HEK293 (cell line): Measurements from ENCODE around the gene SLC29A3.

Experiments used
- PRDM1 ChIP-seq: fragments of 450-650 bp; formaldehyde crosslinking; IDR thresholded peaks from 2 replicates; pipeline ENCODE4; 2016; ENCODE audit warnings: missing biosample characterization, missing genetic modification characterization
- SP2 ChIP-seq: fragments of 450-650 bp; formaldehyde crosslinking; IDR thresholded peaks from 2 replicates; pipeline ENCODE4 v1.5.1; 2016; ENCODE audit warnings: missing biosample characterization, missing genetic modification characterization
- TCF7L2 ChIP-seq: IDR thresholded peaks from 2 replicates; pipeline ENCODE4 v1.6.1; 2011; ENCODE audit warnings: low read depth, mild to moderate bottlenecking, inconsistent platforms, low read length, moderate library complexity, borderline replicate concordance
- ZFP3 ChIP-seq: fragments of 450-650 bp; formaldehyde crosslinking; IDR thresholded peaks from 2 replicates; pipeline ENCODE4 v1.5.1; 2016; ENCODE audit warnings: low read depth, missing biosample characterization, missing genetic modification characterization
- ZNF10 ChIP-seq: fragments of 450-650 bp; formaldehyde crosslinking; IDR thresholded peaks from 2 replicates; pipeline ENCODE4 v1.5.1; 2017; ENCODE audit warnings: missing biosample characterization, missing genetic modification characterization
- ZNF24 ChIP-seq: fragments of 450-650 bp; formaldehyde crosslinking; IDR thresholded peaks from 2 replicates; pipeline ENCODE4 v1.5.1; 2016; ENCODE audit warnings: missing biosample characterization, missing genetic modification characterization
- ZNF302 ChIP-seq: fragments of 450-650 bp; formaldehyde crosslinking; IDR thresholded peaks from 2 replicates; pipeline ENCODE4 v1.5.1; 2016; ENCODE audit warnings: missing biosample characterization, missing genetic modification characterization, low read depth
- TF ChIP-seq, protein P1 (sequence below): fragments of 450-650 bp; formaldehyde crosslinking; IDR thresholded peaks from 2 replicates; pipeline ENCODE4 v1.5.1; 2016; ENCODE audit warnings: missing biosample characterization, missing genetic modification characterization
- TF ChIP-seq, protein P2 (sequence below): fragments of 450-650 bp; formaldehyde crosslinking; IDR thresholded peaks from 2 replicates; pipeline ENCODE4 v1.5.1; 2016; ENCODE audit warnings: missing biosample characterization, missing genetic modification characterization
- TF ChIP-seq, protein P3 (sequence below): fragments of 450-650 bp; IDR thresholded peaks from 2 replicates; pipeline ENCODE4 v1.5.1; 2018; ENCODE audit warnings: missing biosample characterization, missing genetic modification characterization
- TF ChIP-seq, protein P4 (sequence below): fragments of 450-650 bp; formaldehyde crosslinking; IDR thresholded peaks from 2 replicates; pipeline ENCODE4 v1.5.1; 2016; ENCODE audit warnings: missing biosample characterization, missing genetic modification characterization, borderline replicate concordance
- TF ChIP-seq, protein P5 (sequence below): fragments of 450-650 bp; formaldehyde crosslinking; conservative IDR thresholded peaks from 2 replicates; pipeline ENCODE4 v1.5.1; 2016; ENCODE audit warnings: low read depth, missing biosample characterization, missing genetic modification characterization

DNA sequence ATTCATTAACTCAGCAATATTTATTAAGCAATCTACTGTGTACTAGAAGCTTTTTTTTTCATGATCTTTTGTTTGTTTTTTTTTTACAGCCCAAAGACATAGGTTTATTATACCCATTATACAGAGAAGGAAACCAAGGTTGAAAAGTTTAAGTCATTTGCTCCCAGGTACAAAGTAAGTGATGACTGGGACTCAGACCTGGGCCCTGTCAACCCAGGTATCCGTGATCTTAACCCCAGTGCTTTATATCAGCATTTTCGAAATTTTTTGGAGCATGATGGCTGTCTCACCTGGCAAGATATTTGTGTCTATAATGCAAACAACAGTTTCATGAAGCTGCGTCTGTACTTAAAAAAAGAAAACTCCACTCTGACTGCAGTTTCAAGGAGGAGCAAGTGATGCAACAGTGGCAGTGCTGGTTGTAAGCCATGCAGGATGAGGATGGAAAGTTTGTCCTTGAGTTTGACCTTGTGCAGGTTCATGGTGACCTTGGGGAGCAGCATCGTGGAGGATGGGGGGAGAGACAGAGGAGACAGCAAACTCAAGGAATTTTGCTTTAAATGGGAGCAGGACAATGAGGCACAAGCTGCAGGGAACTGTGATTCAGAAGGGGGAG is 11.8 kb downstream of the SLC29A3 start:
- TF ChIP-seq, protein P1, sequence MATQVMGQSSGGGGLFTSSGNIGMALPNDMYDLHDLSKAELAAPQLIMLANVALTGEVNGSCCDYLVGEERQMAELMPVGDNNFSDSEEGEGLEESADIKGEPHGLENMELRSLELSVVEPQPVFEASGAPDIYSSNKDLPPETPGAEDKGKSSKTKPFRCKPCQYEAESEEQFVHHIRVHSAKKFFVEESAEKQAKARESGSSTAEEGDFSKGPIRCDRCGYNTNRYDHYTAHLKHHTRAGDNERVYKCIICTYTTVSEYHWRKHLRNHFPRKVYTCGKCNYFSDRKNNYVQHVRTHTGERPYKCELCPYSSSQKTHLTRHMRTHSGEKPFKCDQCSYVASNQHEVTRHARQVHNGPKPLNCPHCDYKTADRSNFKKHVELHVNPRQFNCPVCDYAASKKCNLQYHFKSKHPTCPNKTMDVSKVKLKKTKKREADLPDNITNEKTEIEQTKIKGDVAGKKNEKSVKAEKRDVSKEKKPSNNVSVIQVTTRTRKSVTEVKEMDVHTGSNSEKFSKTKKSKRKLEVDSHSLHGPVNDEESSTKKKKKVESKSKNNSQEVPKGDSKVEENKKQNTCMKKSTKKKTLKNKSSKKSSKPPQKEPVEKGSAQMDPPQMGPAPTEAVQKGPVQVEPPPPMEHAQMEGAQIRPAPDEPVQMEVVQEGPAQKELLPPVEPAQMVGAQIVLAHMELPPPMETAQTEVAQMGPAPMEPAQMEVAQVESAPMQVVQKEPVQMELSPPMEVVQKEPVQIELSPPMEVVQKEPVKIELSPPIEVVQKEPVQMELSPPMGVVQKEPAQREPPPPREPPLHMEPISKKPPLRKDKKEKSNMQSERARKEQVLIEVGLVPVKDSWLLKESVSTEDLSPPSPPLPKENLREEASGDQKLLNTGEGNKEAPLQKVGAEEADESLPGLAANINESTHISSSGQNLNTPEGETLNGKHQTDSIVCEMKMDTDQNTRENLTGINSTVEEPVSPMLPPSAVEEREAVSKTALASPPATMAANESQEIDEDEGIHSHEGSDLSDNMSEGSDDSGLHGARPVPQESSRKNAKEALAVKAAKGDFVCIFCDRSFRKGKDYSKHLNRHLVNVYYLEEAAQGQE: no peak
- TF ChIP-seq, protein P2, sequence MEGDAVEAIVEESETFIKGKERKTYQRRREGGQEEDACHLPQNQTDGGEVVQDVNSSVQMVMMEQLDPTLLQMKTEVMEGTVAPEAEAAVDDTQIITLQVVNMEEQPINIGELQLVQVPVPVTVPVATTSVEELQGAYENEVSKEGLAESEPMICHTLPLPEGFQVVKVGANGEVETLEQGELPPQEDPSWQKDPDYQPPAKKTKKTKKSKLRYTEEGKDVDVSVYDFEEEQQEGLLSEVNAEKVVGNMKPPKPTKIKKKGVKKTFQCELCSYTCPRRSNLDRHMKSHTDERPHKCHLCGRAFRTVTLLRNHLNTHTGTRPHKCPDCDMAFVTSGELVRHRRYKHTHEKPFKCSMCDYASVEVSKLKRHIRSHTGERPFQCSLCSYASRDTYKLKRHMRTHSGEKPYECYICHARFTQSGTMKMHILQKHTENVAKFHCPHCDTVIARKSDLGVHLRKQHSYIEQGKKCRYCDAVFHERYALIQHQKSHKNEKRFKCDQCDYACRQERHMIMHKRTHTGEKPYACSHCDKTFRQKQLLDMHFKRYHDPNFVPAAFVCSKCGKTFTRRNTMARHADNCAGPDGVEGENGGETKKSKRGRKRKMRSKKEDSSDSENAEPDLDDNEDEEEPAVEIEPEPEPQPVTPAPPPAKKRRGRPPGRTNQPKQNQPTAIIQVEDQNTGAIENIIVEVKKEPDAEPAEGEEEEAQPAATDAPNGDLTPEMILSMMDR (tag by site-specific recombination): no peak
- TF ChIP-seq, protein P3, sequence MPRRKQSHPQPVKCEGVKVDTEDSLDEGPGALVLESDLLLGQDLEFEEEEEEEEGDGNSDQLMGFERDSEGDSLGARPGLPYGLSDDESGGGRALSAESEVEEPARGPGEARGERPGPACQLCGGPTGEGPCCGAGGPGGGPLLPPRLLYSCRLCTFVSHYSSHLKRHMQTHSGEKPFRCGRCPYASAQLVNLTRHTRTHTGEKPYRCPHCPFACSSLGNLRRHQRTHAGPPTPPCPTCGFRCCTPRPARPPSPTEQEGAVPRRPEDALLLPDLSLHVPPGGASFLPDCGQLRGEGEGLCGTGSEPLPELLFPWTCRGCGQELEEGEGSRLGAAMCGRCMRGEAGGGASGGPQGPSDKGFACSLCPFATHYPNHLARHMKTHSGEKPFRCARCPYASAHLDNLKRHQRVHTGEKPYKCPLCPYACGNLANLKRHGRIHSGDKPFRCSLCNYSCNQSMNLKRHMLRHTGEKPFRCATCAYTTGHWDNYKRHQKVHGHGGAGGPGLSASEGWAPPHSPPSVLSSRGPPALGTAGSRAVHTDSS (tag by site-specific recombination): no peak
- TF ChIP-seq, protein P4, sequence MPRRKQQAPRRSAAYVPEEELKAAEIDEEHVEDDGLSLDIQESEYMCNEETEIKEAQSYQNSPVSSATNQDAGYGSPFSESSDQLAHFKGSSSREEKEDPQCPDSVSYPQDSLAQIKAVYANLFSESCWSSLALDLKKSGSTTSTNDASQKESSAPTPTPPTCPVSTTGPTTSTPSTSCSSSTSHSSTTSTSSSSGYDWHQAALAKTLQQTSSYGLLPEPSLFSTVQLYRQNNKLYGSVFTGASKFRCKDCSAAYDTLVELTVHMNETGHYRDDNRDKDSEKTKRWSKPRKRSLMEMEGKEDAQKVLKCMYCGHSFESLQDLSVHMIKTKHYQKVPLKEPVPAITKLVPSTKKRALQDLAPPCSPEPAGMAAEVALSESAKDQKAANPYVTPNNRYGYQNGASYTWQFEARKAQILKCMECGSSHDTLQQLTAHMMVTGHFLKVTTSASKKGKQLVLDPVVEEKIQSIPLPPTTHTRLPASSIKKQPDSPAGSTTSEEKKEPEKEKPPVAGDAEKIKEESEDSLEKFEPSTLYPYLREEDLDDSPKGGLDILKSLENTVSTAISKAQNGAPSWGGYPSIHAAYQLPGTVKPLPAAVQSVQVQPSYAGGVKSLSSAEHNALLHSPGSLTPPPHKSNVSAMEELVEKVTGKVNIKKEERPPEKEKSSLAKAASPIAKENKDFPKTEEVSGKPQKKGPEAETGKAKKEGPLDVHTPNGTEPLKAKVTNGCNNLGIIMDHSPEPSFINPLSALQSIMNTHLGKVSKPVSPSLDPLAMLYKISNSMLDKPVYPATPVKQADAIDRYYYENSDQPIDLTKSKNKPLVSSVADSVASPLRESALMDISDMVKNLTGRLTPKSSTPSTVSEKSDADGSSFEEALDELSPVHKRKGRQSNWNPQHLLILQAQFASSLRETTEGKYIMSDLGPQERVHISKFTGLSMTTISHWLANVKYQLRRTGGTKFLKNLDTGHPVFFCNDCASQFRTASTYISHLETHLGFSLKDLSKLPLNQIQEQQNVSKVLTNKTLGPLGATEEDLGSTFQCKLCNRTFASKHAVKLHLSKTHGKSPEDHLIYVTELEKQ (tag by site-specific recombination): no peak
- TF ChIP-seq TCF7L2 (no peak), ZNF302 (tag by site-specific recombination) (no peak), PRDM1 (tag by site-specific recombination) (no peak), ZFP3 (no peak), ZNF24 (tag by site-specific recombination) (no peak), SP2 (tag by site-specific recombination) (no peak), ZNF10 (tag by site-specific recombination) (no peak)
- TF ChIP-seq, protein P5, sequence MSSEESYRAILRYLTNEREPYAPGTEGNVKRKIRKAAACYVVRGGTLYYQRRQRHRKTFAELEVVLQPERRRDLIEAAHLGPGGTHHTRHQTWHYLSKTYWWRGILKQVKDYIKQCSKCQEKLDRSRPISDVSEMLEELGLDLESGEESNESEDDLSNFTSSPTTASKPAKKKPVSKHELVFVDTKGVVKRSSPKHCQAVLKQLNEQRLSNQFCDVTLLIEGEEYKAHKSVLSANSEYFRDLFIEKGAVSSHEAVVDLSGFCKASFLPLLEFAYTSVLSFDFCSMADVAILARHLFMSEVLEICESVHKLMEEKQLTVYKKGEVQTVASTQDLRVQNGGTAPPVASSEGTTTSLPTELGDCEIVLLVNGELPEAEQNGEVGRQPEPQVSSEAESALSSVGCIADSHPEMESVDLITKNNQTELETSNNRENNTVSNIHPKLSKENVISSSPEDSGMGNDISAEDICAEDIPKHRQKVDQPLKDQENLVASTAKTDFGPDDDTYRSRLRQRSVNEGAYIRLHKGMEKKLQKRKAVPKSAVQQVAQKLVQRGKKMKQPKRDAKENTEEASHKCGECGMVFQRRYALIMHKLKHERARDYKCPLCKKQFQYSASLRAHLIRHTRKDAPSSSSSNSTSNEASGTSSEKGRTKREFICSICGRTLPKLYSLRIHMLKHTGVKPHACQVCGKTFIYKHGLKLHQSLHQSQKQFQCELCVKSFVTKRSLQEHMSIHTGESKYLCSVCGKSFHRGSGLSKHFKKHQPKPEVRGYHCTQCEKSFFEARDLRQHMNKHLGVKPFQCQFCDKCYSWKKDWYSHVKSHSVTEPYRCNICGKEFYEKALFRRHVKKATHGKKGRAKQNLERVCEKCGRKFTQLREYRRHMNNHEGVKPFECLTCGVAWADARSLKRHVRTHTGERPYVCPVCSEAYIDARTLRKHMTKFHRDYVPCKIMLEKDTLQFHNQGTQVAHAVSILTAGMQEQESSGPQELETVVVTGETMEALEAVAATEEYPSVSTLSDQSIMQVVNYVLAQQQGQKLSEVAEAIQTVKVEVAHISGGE (tag by site-specific recombination): no peak
